ENCODE results near the gene GJB4.

DNA sequence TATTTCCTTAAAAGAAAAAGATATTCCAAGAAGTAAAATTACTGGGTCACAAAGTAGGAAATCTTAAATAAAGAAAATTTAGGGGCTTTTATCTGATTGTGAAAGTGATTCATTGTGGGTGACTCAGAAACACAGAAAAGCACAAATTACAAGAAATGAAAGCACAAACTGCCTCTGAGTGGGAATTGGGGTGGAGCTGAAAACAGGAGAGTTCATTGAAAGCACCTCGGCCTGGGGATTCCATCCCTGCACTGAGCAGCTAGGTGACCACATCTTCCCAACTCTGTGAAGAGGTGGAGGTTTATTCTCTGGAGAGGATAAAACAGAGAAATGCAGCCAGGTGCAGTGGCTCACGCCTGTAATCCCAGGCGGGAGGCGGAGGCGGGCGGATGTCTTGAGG is 40.7 kb downstream of the GJB4 start:
- TF ChIP-seq, protein P1, sequence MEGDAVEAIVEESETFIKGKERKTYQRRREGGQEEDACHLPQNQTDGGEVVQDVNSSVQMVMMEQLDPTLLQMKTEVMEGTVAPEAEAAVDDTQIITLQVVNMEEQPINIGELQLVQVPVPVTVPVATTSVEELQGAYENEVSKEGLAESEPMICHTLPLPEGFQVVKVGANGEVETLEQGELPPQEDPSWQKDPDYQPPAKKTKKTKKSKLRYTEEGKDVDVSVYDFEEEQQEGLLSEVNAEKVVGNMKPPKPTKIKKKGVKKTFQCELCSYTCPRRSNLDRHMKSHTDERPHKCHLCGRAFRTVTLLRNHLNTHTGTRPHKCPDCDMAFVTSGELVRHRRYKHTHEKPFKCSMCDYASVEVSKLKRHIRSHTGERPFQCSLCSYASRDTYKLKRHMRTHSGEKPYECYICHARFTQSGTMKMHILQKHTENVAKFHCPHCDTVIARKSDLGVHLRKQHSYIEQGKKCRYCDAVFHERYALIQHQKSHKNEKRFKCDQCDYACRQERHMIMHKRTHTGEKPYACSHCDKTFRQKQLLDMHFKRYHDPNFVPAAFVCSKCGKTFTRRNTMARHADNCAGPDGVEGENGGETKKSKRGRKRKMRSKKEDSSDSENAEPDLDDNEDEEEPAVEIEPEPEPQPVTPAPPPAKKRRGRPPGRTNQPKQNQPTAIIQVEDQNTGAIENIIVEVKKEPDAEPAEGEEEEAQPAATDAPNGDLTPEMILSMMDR (IDR thresholded peaks at IDR 0.05; ENCODE audit: low read depth, low read length, missing input control) = no peak
- TF ChIP-seq TAF1 (conservative IDR thresholded peaks at IDR 0.05) = no peak
- no peak for TF ChIP-seq SP1 (IDR thresholded peaks at IDR 0.05)
- TF ChIP-seq, protein P2, sequence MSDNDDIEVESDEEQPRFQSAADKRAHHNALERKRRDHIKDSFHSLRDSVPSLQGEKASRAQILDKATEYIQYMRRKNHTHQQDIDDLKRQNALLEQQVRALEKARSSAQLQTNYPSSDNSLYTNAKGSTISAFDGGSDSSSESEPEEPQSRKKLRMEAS (IDR thresholded peaks at IDR 0.05) = no peak
- TF ChIP-seq YY1 (IDR thresholded peaks at IDR 0.05) = no peak
- TF ChIP-seq, protein P3, sequence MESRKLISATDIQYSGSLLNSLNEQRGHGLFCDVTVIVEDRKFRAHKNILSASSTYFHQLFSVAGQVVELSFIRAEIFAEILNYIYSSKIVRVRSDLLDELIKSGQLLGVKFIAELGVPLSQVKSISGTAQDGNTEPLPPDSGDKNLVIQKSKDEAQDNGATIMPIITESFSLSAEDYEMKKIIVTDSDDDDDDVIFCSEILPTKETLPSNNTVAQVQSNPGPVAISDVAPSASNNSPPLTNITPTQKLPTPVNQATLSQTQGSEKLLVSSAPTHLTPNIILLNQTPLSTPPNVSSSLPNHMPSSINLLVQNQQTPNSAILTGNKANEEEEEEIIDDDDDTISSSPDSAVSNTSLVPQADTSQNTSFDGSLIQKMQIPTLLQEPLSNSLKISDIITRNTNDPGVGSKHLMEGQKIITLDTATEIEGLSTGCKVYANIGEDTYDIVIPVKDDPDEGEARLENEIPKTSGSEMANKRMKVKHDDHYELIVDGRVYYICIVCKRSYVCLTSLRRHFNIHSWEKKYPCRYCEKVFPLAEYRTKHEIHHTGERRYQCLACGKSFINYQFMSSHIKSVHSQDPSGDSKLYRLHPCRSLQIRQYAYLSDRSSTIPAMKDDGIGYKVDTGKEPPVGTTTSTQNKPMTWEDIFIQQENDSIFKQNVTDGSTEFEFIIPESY (IDR thresholded peaks at IDR 0.05) = no peak
- no peak for TF ChIP-seq RAD21 (IDR thresholded peaks at IDR 0.05)
- no peak for TF ChIP-seq JUND (IDR thresholded peaks at IDR 0.05)
- TF ChIP-seq, protein P4, sequence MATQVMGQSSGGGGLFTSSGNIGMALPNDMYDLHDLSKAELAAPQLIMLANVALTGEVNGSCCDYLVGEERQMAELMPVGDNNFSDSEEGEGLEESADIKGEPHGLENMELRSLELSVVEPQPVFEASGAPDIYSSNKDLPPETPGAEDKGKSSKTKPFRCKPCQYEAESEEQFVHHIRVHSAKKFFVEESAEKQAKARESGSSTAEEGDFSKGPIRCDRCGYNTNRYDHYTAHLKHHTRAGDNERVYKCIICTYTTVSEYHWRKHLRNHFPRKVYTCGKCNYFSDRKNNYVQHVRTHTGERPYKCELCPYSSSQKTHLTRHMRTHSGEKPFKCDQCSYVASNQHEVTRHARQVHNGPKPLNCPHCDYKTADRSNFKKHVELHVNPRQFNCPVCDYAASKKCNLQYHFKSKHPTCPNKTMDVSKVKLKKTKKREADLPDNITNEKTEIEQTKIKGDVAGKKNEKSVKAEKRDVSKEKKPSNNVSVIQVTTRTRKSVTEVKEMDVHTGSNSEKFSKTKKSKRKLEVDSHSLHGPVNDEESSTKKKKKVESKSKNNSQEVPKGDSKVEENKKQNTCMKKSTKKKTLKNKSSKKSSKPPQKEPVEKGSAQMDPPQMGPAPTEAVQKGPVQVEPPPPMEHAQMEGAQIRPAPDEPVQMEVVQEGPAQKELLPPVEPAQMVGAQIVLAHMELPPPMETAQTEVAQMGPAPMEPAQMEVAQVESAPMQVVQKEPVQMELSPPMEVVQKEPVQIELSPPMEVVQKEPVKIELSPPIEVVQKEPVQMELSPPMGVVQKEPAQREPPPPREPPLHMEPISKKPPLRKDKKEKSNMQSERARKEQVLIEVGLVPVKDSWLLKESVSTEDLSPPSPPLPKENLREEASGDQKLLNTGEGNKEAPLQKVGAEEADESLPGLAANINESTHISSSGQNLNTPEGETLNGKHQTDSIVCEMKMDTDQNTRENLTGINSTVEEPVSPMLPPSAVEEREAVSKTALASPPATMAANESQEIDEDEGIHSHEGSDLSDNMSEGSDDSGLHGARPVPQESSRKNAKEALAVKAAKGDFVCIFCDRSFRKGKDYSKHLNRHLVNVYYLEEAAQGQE (IDR thresholded peaks at IDR 0.05) = no peak
- no peak for TF ChIP-seq EGR1 (IDR thresholded peaks at IDR 0.05; ENCODE audit: low read depth in 2 of 2)
- TF ChIP-seq, protein P5, sequence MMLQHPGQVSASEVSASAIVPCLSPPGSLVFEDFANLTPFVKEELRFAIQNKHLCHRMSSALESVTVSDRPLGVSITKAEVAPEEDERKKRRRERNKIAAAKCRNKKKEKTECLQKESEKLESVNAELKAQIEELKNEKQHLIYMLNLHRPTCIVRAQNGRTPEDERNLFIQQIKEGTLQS (IDR thresholded peaks at IDR 0.05) = no peak
